Measurements from ENCODE around the gene ARHGEF28. TPM values are rescaled to one million over a fixed set of nuclear protein-coding genes. Genes with fewer than 3 reads are reported as not detected.

ARHGEF28 gene
- total and polyA plus RNA-seq, 10 of the 15 experiments (the other 5 are each of a cell fraction or from before 2014, with no cell fraction given), result 0.10 to 0.72 (median 0.22) TPM; not detected in 2

- Histone ChIP-seq H3K9me3 (replicated peaks; ENCODE audit: control insufficient read depth, insufficient read depth, low read length) (no peaks in the 10 kb centered on the region), H3K9ac (ENCODE audit: control insufficient read depth, insufficient read depth, low read length) (no peak overlapping the region), H2AFZ (ENCODE audit: control insufficient read depth, low read depth, low read length) (no peak overlapping the region), H3K79me2 (ENCODE audit: control insufficient read depth, insufficient read depth, low read length) (no peaks in the 10 kb centered on the region), H3K27ac (ENCODE audit: control insufficient read depth, insufficient read depth) (no peak overlapping the region), H3K4me1 (ENCODE audit: control insufficient read depth, insufficient read depth, low read length) (no peaks in the 10 kb centered on the region), H3K36me3 (ENCODE audit: control insufficient read depth in 2 of 2, insufficient read depth in 2 of 2, low read length in 1 of 2) (no peaks in the 10 kb centered on the region), H3K27me3 (replicated peaks in 1 of 2; ENCODE audit: control insufficient read depth in 2 of 2, insufficient read depth in 2 of 2, low read length in 1 of 2) (no peaks in the 10 kb centered on the region), H3K4me2 (ENCODE audit: control insufficient read depth, insufficient read depth) (no peak overlapping the region), H3K4me3 (no peak overlapping the region), H4K20me1 (ENCODE audit: control insufficient read depth, insufficient read depth) (no peaks in the 10 kb centered on the region)
- CTCF ChIA-PET, result no interaction called here
- FAIRE-seq (no peak), ATAC-seq (no peak), DNase-seq (ENCODE audit: low read depth, low spot score) (no peak)
- RAD21 ChIA-PET (ENCODE audit: unreplicated experiment), result no interaction called here
- TF ChIP-seq CHD1 (IDR thresholded peaks at IDR 0.05; ENCODE audit: low read depth, low read length), result no peak
- TF ChIP-seq CREB1 (IDR thresholded peaks at IDR 0.05; ENCODE audit: low read depth), result no peak
- TF ChIP-seq SUPT20H (IDR thresholded peaks at IDR 0.05; ENCODE audit: borderline replicate concordance, control insufficient read depth, low read depth, low read length), result no peak
- TF ChIP-seq ZZZ3 (IDR thresholded peaks at IDR 0.05; ENCODE audit: control insufficient read depth, insufficient read length, low read depth), result no peak
- TF ChIP-seq MAX (IDR thresholded peaks at IDR 0.05; ENCODE audit: low read depth, low read length), result no peak
- TF ChIP-seq PKNOX1 (IDR thresholded peaks at IDR 0.05), result no peak
- TF ChIP-seq RAD51 (IDR thresholded peaks at IDR 0.05), result no peak
- TF ChIP-seq ZNF384 (IDR thresholded peaks at IDR 0.05; ENCODE audit: borderline replicate concordance, low read depth, low read length), result no peak
- no peak for TF ChIP-seq PAX5 (IDR thresholded peaks at IDR 0.05; ENCODE audit: borderline replicate concordance, low read depth, low read length)
- TF ChIP-seq HSF1 (IDR thresholded peaks at IDR 0.05; ENCODE audit: low read depth, low read length), result no peak
- no peak for TF ChIP-seq ZNF217 (IDR thresholded peaks at IDR 0.05)
- no peak for TF ChIP-seq RUNX3 (IDR thresholded peaks at IDR 0.05; ENCODE audit: low read length)
- WGBS (ENCODE audit: insufficient coverage, insufficient replicate concordance, low lambda C conversion rate, missing lambda C conversion rate), result 0% methylated on average over 1 of the region's 1 CpG
- no TSS peak for BruUV-seq (replicated peaks)
- POLR2A ChIA-PET, result no interaction called here
- in situ Hi-C loops (cut with MboI) (no loop called here), intact Hi-C loops (cut with micrococcal nuclease; ENCODE audit: unreplicated experiment) (no loop called here)
- SMC1A ChIA-PET (ENCODE audit: uncharacterized antibody, unreplicated experiment), result no interaction called here
These were observed 204.7 kb downstream of the ARHGEF28 start for GRCh38 chr5:73830646-73831045.

Data from GM12878 (cell line).